SK-N-SH (cell line): Measurements from ENCODE around the gene SATL1. TPM values are rescaled to one million over a fixed set of nuclear protein-coding genes. Genes with fewer than 3 reads are reported as not detected.

ENCODE experiments used
- CTCF ChIA-PET: fragments of 300-600, 350-600 bp; formaldehyde crosslinking; extraction: SDS; loops from one replicate; lab custom pipeline; 2021; lab: Yijun Ruan, JAX
- POLR2A ChIA-PET: fragments of 350-600 bp; sonication (Branson Sonifier 250); formaldehyde crosslinking; extraction: SDS; loops from one replicate; lab custom pipeline; 2020; ENCODE audit warnings: antibody characterized with exemption, inconsistent platforms; lab: Yijun Ruan, JAX
- DNase-seq: peaks from one replicate; pipeline ENCODE4 v3.0.0; 2012
- H2AFZ ChIP-seq: fragments of 200-600 bp; sonication (generic); 2 replicates; pipeline ENCODE4 v1.8.1; 2016; ENCODE audit warnings: antibody characterized with exemption, mild to moderate bottlenecking, low read depth
- H3F3A ChIP-seq: fragments of 200-600 bp; sonication (generic); replicated peaks from 2 replicates; pipeline ENCODE3; 2016; ENCODE audit warnings: antibody characterized with exemption, mild to moderate bottlenecking; ENCODE audit not compliant: insufficient read depth
- H3K27ac ChIP-seq, 2 experiments: fragments of 200-500 bp in 1 of 2; fragments of 200-600 bp in 1 of 2; sonication (Bioruptor generic) in 1 of 2; sonication (generic), shearing (Covaris generic) in 1 of 2; 2 replicates each; pipeline versions ENCODE4 v1.5.1 to v1.6.1; 2014 to 2016; ENCODE audit warnings: low read depth in 2 of 2, inconsistent platforms in 1 of 2, low read length in 1 of 2, mild to moderate bottlenecking in 1 of 2, mixed read lengths in 1 of 2
- H3K27me3 ChIP-seq: fragments of 200-600 bp; sonication (generic), shearing (Covaris generic); 2 replicates; pipeline ENCODE4 v1.6.1; 2016; ENCODE audit warnings: mixed run types; ENCODE audit not compliant: insufficient read depth
- H3K36me3 ChIP-seq, 2 experiments: fragments of 200-500 bp in 1 of 2; fragments of 200-600 bp in 1 of 2; sonication (Bioruptor generic) in 1 of 2; sonication (generic) in 1 of 2; replicated peaks in 1 of 2; 2 replicates each; pipeline versions ENCODE3 to v1.5.1; 2014 to 2016; ENCODE audit warnings: low read length in 1 of 2, mild to moderate bottlenecking in 1 of 2; ENCODE audit not compliant: insufficient read depth in 2 of 2, control insufficient read depth in 1 of 2
- H3K4me1 ChIP-seq, 2 experiments: fragments of 200-500 bp in 1 of 2; fragments of 200-600 bp in 1 of 2; sonication (Bioruptor generic) in 1 of 2; sonication (generic), shearing (Covaris generic) in 1 of 2; 2 replicates each; pipeline versions ENCODE4 v1.5.1 to v1.6.1; 2014 to 2016; ENCODE audit warnings: low read depth in 1 of 2, low read length in 1 of 2, mixed run types in 1 of 2; ENCODE audit not compliant: insufficient read depth in 2 of 2, control insufficient read depth in 1 of 2
- H3K4me2 ChIP-seq: fragments of 200-600 bp; sonication (generic), shearing (Covaris generic); 2 replicates; pipeline ENCODE4 v1.6.1; 2017; ENCODE audit warnings: mixed run types
- H3K4me3 ChIP-seq, 2 experiments: fragments of 200-500 bp in 1 of 2; fragments of 200-600 bp in 1 of 2; sonication (Bioruptor generic) in 1 of 2; sonication (generic), shearing (Covaris generic) in 1 of 2; 2 replicates each; pipeline versions ENCODE4 v1.5.1 to v1.8.1; 2014 to 2016; ENCODE audit warnings: low read depth in 2 of 2, inconsistent platforms in 1 of 2, low read length in 1 of 2, mild to moderate bottlenecking in 1 of 2, mixed read lengths in 1 of 2, moderate library complexity in 1 of 2
- H3K79me2 ChIP-seq: fragments of 200-600 bp; sonication (generic); 2 replicates; pipeline ENCODE4 v1.8.1; 2017; ENCODE audit warnings: mild to moderate bottlenecking; ENCODE audit not compliant: insufficient read depth
- H3K9ac ChIP-seq: fragments of 200-600 bp; sonication (generic); 2 replicates; pipeline ENCODE4 v1.6.1; 2017; ENCODE audit warnings: mixed run types
- H3K9me2 ChIP-seq: fragments of 200-600 bp; sonication (generic); 2 replicates; pipeline ENCODE4 v1.6.1; 2017; ENCODE audit warnings: mixed run types
- H3K9me3 ChIP-seq: fragments of 200-600 bp; sonication (generic); 2 replicates; pipeline ENCODE4 v1.6.1; 2017; ENCODE audit warnings: mixed run types, mild to moderate bottlenecking, moderate library complexity
- H4K20me1 ChIP-seq: fragments of 200-600 bp; sonication (generic); 2 replicates; pipeline ENCODE4 v1.6.1; 2017; ENCODE audit warnings: mild to moderate bottlenecking, mixed run types; ENCODE audit not compliant: insufficient read depth
- CHD2 ChIP-seq: fragments of 150-350 bp; IDR thresholded peaks from 2 replicates; pipeline ENCODE4 v1.6.1; 2018; ENCODE audit warnings: low read length; ENCODE audit not compliant: partially characterized antibody
- JUND ChIP-seq: IDR thresholded peaks from 2 replicates; pipeline ENCODE4 v1.4.0; 2012
- MXI1 ChIP-seq: IDR thresholded peaks from 2 replicates; pipeline ENCODE4 v1.6.1; 2012; ENCODE audit warnings: mild to moderate bottlenecking, low read depth, low read length, improper control_type of control experiment
- NFIC ChIP-seq: IDR thresholded peaks from 2 replicates; pipeline ENCODE4 v1.4.0; 2012; ENCODE audit warnings: borderline replicate concordance
- NRF1 ChIP-seq: IDR thresholded peaks from 2 replicates; pipeline ENCODE4 v1.6.1; 2012; ENCODE audit warnings: low read depth, mild to moderate bottlenecking, low read length
- RAD21 ChIP-seq: IDR thresholded peaks from 2 replicates; pipeline ENCODE4 v1.6.1; 2012; ENCODE audit warnings: mild to moderate bottlenecking, low read length
- SIN3A ChIP-seq: IDR thresholded peaks from 2 replicates; pipeline ENCODE4 v1.6.1; 2012; ENCODE audit warnings: low read depth, mild to moderate bottlenecking, low read length, moderate library complexity, borderline replicate concordance
- TCF12 ChIP-seq: IDR thresholded peaks from 2 replicates; pipeline ENCODE4 v1.4.0; 2012
- TEAD4 ChIP-seq: IDR thresholded peaks from 2 replicates; pipeline ENCODE4 v1.4.0; 2012; ENCODE audit warnings: mild to moderate bottlenecking, borderline replicate concordance; ENCODE audit not compliant: insufficient read depth
- YY1 ChIP-seq: IDR thresholded peaks from 2 replicates; pipeline ENCODE4 v1.4.0; 2012; ENCODE audit warnings: low read depth, mild to moderate bottlenecking
- WGBS: methylation state at CpG from one replicate; pipeline ENCODE4 v1.1.6; 2017; ENCODE audit warnings: low lambda C conversion rate; 5-methylcytosine and 5-hydroxymethylcytosine counted together
- polyA plus RNA-seq, 3 experiments: library from polyadenylated mRNA; depleted of rRNA; stranded (reverse); fragments of >200 nt; gene quantifications; 2 replicates each; pipeline ENCODE4 v1.2.3, GENCODE V29; 2012
- TF ChIP-seq, protein P1 (sequence below): IDR thresholded peaks from 2 replicates; pipeline ENCODE4 v1.6.1; 2012; ENCODE audit warnings: mild to moderate bottlenecking, low read depth, low read length, moderate library complexity
- TF ChIP-seq, protein P2 (sequence below): IDR thresholded peaks from 2 replicates; pipeline ENCODE4 v1.4.0; 2012; ENCODE audit warnings: low read depth
- TF ChIP-seq, protein P3 (sequence below): IDR thresholded peaks from 2 replicates; pipeline ENCODE4; 2012
- TF ChIP-seq, protein P4 (sequence below): fragments of 150-350 bp; IDR thresholded peaks from 2 replicates; pipeline ENCODE4 v1.6.1; 2017; ENCODE audit warnings: antibody characterized with exemption, low read length, low read depth, borderline replicate concordance
- TF ChIP-seq, protein P5 (sequence below): IDR thresholded peaks from 2 replicates; pipeline ENCODE4 v1.4.0; 2012; ENCODE audit warnings: low read depth, borderline replicate concordance

SATL1 gene
- polyA plus RNA-seq, 1 of the 3 experiments (the other 2 are of a cell fraction): not detected

DNA sequence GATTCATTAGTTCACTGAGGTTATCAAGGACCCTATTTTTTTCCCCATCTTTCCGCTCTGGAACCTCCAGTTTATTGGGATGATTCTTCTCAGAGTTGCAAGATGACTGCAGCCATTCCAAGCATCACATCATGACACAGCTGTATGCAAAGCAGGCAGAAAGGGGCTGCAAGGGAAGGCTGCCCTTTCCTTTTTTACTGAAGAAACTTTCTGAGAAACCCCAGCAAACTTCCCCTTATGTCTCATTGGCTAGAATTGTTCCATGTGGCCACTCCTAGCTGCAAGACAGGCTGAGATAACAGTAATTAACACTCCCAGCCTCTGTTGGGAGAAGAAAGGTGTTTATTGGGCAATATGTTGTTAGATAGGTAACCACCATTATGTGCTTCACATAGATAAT is 102.6 kb downstream of the SATL1 start:
- H3K9me2 ChIP-seq: no peaks in the 10 kb centered on the region
- H3F3A ChIP-seq: no peaks in the 10 kb centered on the region
- H3K9ac ChIP-seq: no peak overlapping the region
- no peaks in the 10 kb centered on the region for H3K79me2 ChIP-seq
- no peak for TF ChIP-seq CHD2
- TF ChIP-seq, protein P1, sequence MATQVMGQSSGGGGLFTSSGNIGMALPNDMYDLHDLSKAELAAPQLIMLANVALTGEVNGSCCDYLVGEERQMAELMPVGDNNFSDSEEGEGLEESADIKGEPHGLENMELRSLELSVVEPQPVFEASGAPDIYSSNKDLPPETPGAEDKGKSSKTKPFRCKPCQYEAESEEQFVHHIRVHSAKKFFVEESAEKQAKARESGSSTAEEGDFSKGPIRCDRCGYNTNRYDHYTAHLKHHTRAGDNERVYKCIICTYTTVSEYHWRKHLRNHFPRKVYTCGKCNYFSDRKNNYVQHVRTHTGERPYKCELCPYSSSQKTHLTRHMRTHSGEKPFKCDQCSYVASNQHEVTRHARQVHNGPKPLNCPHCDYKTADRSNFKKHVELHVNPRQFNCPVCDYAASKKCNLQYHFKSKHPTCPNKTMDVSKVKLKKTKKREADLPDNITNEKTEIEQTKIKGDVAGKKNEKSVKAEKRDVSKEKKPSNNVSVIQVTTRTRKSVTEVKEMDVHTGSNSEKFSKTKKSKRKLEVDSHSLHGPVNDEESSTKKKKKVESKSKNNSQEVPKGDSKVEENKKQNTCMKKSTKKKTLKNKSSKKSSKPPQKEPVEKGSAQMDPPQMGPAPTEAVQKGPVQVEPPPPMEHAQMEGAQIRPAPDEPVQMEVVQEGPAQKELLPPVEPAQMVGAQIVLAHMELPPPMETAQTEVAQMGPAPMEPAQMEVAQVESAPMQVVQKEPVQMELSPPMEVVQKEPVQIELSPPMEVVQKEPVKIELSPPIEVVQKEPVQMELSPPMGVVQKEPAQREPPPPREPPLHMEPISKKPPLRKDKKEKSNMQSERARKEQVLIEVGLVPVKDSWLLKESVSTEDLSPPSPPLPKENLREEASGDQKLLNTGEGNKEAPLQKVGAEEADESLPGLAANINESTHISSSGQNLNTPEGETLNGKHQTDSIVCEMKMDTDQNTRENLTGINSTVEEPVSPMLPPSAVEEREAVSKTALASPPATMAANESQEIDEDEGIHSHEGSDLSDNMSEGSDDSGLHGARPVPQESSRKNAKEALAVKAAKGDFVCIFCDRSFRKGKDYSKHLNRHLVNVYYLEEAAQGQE: no peak
- TF ChIP-seq JUND: no peak
- no peak for TF ChIP-seq TEAD4
- TF ChIP-seq YY1: no peak
- TF ChIP-seq, protein P2, sequence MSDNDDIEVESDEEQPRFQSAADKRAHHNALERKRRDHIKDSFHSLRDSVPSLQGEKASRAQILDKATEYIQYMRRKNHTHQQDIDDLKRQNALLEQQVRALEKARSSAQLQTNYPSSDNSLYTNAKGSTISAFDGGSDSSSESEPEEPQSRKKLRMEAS: no peak
- TF ChIP-seq RAD21: no peak
- TF ChIP-seq, protein P3, sequence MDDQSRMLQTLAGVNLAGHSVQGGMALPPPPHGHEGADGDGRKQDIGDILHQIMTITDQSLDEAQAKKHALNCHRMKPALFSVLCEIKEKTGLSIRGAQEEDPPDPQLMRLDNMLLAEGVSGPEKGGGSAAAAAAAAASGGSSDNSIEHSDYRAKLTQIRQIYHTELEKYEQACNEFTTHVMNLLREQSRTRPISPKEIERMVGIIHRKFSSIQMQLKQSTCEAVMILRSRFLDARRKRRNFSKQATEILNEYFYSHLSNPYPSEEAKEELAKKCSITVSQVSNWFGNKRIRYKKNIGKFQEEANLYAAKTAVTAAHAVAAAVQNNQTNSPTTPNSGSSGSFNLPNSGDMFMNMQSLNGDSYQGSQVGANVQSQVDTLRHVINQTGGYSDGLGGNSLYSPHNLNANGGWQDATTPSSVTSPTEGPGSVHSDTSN: no peak
- TF ChIP-seq TCF12: no peak
- no peak for TF ChIP-seq SIN3A
- TF ChIP-seq, protein P4, sequence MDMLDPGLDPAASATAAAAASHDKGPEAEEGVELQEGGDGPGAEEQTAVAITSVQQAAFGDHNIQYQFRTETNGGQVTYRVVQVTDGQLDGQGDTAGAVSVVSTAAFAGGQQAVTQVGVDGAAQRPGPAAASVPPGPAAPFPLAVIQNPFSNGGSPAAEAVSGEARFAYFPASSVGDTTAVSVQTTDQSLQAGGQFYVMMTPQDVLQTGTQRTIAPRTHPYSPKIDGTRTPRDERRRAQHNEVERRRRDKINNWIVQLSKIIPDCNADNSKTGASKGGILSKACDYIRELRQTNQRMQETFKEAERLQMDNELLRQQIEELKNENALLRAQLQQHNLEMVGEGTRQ: no peak
- TF ChIP-seq MXI1: no peak
- no peak for TF ChIP-seq NFIC
- TF ChIP-seq NRF1: no peak
- TF ChIP-seq, protein P5, sequence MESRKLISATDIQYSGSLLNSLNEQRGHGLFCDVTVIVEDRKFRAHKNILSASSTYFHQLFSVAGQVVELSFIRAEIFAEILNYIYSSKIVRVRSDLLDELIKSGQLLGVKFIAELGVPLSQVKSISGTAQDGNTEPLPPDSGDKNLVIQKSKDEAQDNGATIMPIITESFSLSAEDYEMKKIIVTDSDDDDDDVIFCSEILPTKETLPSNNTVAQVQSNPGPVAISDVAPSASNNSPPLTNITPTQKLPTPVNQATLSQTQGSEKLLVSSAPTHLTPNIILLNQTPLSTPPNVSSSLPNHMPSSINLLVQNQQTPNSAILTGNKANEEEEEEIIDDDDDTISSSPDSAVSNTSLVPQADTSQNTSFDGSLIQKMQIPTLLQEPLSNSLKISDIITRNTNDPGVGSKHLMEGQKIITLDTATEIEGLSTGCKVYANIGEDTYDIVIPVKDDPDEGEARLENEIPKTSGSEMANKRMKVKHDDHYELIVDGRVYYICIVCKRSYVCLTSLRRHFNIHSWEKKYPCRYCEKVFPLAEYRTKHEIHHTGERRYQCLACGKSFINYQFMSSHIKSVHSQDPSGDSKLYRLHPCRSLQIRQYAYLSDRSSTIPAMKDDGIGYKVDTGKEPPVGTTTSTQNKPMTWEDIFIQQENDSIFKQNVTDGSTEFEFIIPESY: no peak
- no peaks in the 10 kb centered on the region for H4K20me1 ChIP-seq
- H3K36me3 ChIP-seq: no peaks in the 10 kb centered on the region
- H3K4me1 ChIP-seq: no peaks in the 10 kb centered on the region
- ChIA-PET POLR2A (no interaction called here), CTCF (interaction anchor here (1.1 to 1.2 kb wide), 2 partner anchors 28 to 31 kb away, joined by 3 to 5 read pairs; no protein-coding TSS in a partner anchor)
- no peaks in the 10 kb centered on the region for H3K9me3 ChIP-seq
- no peaks in the 10 kb centered on the region for H3K27me3 ChIP-seq
- H2AFZ ChIP-seq: no peak overlapping the region
- H3K27ac ChIP-seq: no peak overlapping the region
- no peak for DNase-seq
- no peak overlapping the region for H3K4me2 ChIP-seq
- no peak overlapping the region for H3K4me3 ChIP-seq
- 10% methylated on average over 1 of the region's 1 CpG for WGBS
